H1 (cell line): ENCODE results near the gene INAFM2.

Source experiments
- ATF2 ChIP-seq: IDR thresholded peaks from 2 replicates; pipeline ENCODE4 v1.6.1; 2012; ENCODE audit warnings: low read length, inconsistent platforms
- CBX5 ChIP-seq: fragments of 300-800, 300-1000 bp; sonication (generic); IDR thresholded peaks from 2 replicates; pipeline ENCODE4 v1.7.1; 2016; ENCODE audit warnings: antibody characterized with exemption, low read length, low read depth
- CTCF ChIP-seq, 3 experiments: IDR thresholded peaks; 1 replicate in 2 of 3; 2 replicates in 1 of 3; pipeline versions ENCODE4 v1.5.1 to v1.6.1; 2011; ENCODE audit warnings: low read length in 3 of 3, mild to moderate bottlenecking in 3 of 3, inconsistent platforms in 2 of 3, low read depth in 1 of 3, moderate library complexity in 1 of 3; ENCODE audit not compliant: insufficient read depth in 1 of 3; ENCODE audit errors: control extremely low read depth in 1 of 3
- E2F6 ChIP-seq: IDR thresholded peaks from 2 replicates; pipeline ENCODE4 v1.6.1; 2012; ENCODE audit warnings: inconsistent platforms
- POLR2A ChIP-seq, 2 experiments: IDR thresholded peaks; 1 replicate in 1 of 2; 2 replicates in 1 of 2; pipeline ENCODE4 v1.6.1; 2011; ENCODE audit warnings: low read depth in 2 of 2, low read length in 2 of 2, mild to moderate bottlenecking in 2 of 2; ENCODE audit errors: control extremely low read depth in 1 of 2
- RFX5 ChIP-seq: IDR thresholded peaks from 2 replicates; pipeline ENCODE4 v1.6.1; 2011; ENCODE audit warnings: low read depth, low read length, improper control_type of control experiment, borderline replicate concordance
- RXRA ChIP-seq: IDR thresholded peaks from 2 replicates; pipeline ENCODE4 v1.6.1; 2011; ENCODE audit warnings: low read depth, mild to moderate bottlenecking, low read length, moderate library complexity; ENCODE audit not compliant: insufficient read depth
- SP1 ChIP-seq: IDR thresholded peaks from 2 replicates; pipeline ENCODE4 v1.6.1; 2011; ENCODE audit warnings: low read depth, low read length
- SP2 ChIP-seq: IDR thresholded peaks from 2 replicates; pipeline ENCODE4 v1.6.1; 2012; ENCODE audit warnings: mild to moderate bottlenecking, low read length, inconsistent platforms
- SRF ChIP-seq: IDR thresholded peaks from 2 replicates; pipeline ENCODE4 v1.6.1; 2011; ENCODE audit warnings: mild to moderate bottlenecking, low read depth, low read length, moderate library complexity
- TAF1 ChIP-seq: IDR thresholded peaks from 2 replicates; pipeline ENCODE4 v1.6.1; 2011; ENCODE audit warnings: mild to moderate bottlenecking, low read depth, low read length
- TCF12 ChIP-seq: IDR thresholded peaks from 2 replicates; pipeline ENCODE4 v1.6.1; 2011; ENCODE audit warnings: low read depth, mild to moderate bottlenecking, low read length
- YY1 ChIP-seq: IDR thresholded peaks from 2 replicates; pipeline ENCODE4 v1.6.1; 2011; ENCODE audit warnings: low read depth, mild to moderate bottlenecking, low read length

- TF ChIP-seq CTCF (IDR thresholded peaks at IDR 0.05; ENCODE audit: control extremely low read depth in 1 of 3, insufficient read depth in 1 of 3, low read depth in 1 of 3, low read length in 3 of 3): no peak
- TF ChIP-seq YY1: no peak
- no peak for TF ChIP-seq SP2
- TF ChIP-seq CBX5: no peak
- no peak for TF ChIP-seq RXRA
- no peak for TF ChIP-seq POLR2A (IDR thresholded peaks at IDR 0.05; ENCODE audit: control extremely low read depth in 1 of 2, low read depth in 2 of 2, low read length in 2 of 2)
- no peak for TF ChIP-seq RFX5
- TF ChIP-seq TCF12: no peak
- no peak for TF ChIP-seq SRF
- TF ChIP-seq SP1: no peak
- TF ChIP-seq E2F6: no peak
- no peak for TF ChIP-seq ATF2
- TF ChIP-seq TAF1: no peak
Observed at GRCh38 chr15:40277471-40277870, 46.0 kb upstream of the INAFM2 start.
